Stromal cell of bone marrow (primary cell): ENCODE measurements around the gene ANTXR2.

Source experiments
- DNase-seq: peaks from one replicate; pipeline ENCODE4 v3.0.0-alpha.2; 2012; ENCODE audit warnings: low read depth

ANTXR2 gene

GRCh38 chr4:79864500-79865200 lies 208.4 kb downstream of the ANTXR2 start:
- DNase-seq: no peak

GRCh38 chr4:79863333-79863732 lies 209.7 kb downstream of the ANTXR2 start:
- no peak for DNase-seq

- DNase-seq: no peak
These were observed 210.2 kb downstream of the ANTXR2 start for GRCh38 chr4:79862821-79863220.

GRCh38 chr4:79857811-79858210 lies 215.2 kb downstream of the ANTXR2 start:
- no peak for DNase-seq

GRCh38 chr4:79856196-79856595 lies 216.8 kb downstream of the ANTXR2 start:
- DNase-seq: no peak

- no peak for DNase-seq
These were observed 218.1 kb downstream of the ANTXR2 start for GRCh38 chr4:79854856-79855502.

GRCh38 chr4:79852305-79852730 lies 220.7 kb downstream of the ANTXR2 start:
- DNase-seq: peak; percentile 37

- no peak for DNase-seq
These were observed 221.3 kb downstream of the ANTXR2 start for GRCh38 chr4:79851625-79852304.
